Tibial artery (tissue), 4 donors: Measurements from ENCODE around the gene CSPG4.

Experiments used
- DNase-seq, 2 donors: peaks; one replicate each; pipeline ENCODE4 v3.0.0-alpha.2; 2019
- H3K27ac ChIP-seq, 2 donors: fragments of 200-600 bp; sonication (generic) in 1 of 2; 1 replicate in 1 of 2; 2 replicates in 1 of 2; pipeline ENCODE4 v1.5.1; 2018 to 2019; ENCODE audit warnings: mild to moderate bottlenecking in 1 of 2
- H3K27me3 ChIP-seq, 2 donors: fragments of 200-600 bp; sonication (generic) in 1 of 2; one replicate each; pipeline versions ENCODE4 v1.5.1 to v1.6.0; 2016 to 2019
- H3K36me3 ChIP-seq, 3 donors: fragments of 200-600 bp; sonication (generic) in 2 of 3; one replicate each; pipeline ENCODE4 v1.5.1; 2016 to 2019; ENCODE audit warnings: mild to moderate bottlenecking in 2 of 3
- H3K4me1 ChIP-seq, 4 donors: fragments of 200-600 bp; sonication (generic) in 2 of 4; 1 replicate in 3 of 4; 2 replicates in 1 of 4; pipeline ENCODE4 v1.5.1; 2016 to 2019
- H3K4me3 ChIP-seq, 2 donors: fragments of 200-600 bp; sonication (generic) in 1 of 2; 1 replicate in 1 of 2; 2 replicates in 1 of 2; pipeline ENCODE4 v1.5.1; 2018 to 2019; ENCODE audit warnings: mild to moderate bottlenecking in 2 of 2
- H3K9me3 ChIP-seq, 3 donors: fragments of 200-600 bp; sonication (generic) in 1 of 3; one replicate each; pipeline ENCODE4 v1.5.1; 2016 to 2019
- CTCF ChIP-seq, 2 experiments: fragments of 200-600 bp in 1 of 2; fragments of 450-650 bp in 1 of 2; IDR thresholded peaks; one replicate each; pipeline ENCODE4 v1.5.1; 2017 to 2019; ENCODE audit warnings: antibody characterized with exemption in 2 of 2, mild to moderate bottlenecking in 1 of 2, moderate library complexity in 1 of 2
- intact Hi-C: fragments of 100-400 bp; cut with DNase I; formaldehyde crosslinking; loops from one replicate; pipeline ENCODE4 v1.15.0; 2023; ENCODE audit warnings: low total_unique reads

CSPG4 gene

GRCh38 chr15:75631935-75632334 lies 80.7 kb downstream of the CSPG4 start:
- Histone ChIP-seq H3K4me1 (peaks cover 0 to 11% (median 1%) of the 10 kb centered on the region in 4 donors), H3K4me3 (no peak overlapping the region), H3K27me3 (no peaks in the 10 kb centered on the region), H3K36me3 (no peaks in the 10 kb centered on the region), H3K27ac (no peak overlapping the region), H3K9me3 (no peaks in the 10 kb centered on the region)
- intact Hi-C loops, result no loop called here
- no peak for TF ChIP-seq CTCF (IDR thresholded peaks at IDR 0.05)
- no peak for DNase-seq

- no peaks in the 10 kb centered on the region for H3K9me3 ChIP-seq
- peak within 1 kb of the TSS; percentile 93 to 97 for H3K27ac ChIP-seq
- peak within 1 kb of the TSS; percentile 94 to 99 for H3K4me3 ChIP-seq
- DNase-seq, result peak; percentile 94 to 97
- intact Hi-C loops, result loop anchor here (10.0 kb wide), 1 partner anchor 111 kb away; no protein-coding TSS in a partner anchor
- TF ChIP-seq CTCF (IDR thresholded peaks at IDR 0.05), result no peak
- no peaks in the 10 kb centered on the region for H3K36me3 ChIP-seq
- peaks cover 0 to 28% (median 12%) of the 10 kb centered on the region in 4 donors for H3K4me1 ChIP-seq
- H3K27me3 ChIP-seq, result no peaks in the 10 kb centered on the region
Observed at GRCh38 chr15:75625542-75626347, 86.9 kb downstream of the CSPG4 start, which contains the start of gene SNUPN. Gene SNUPN, minus strand, starts transcription at chr15:75625725. Its CDS starts 4,674 bp downstream, at chr15:75621051.
